Left ventricle myocardium inferior (tissue), 1 donor: ENCODE data around the gene DTYMK. TPM values are rescaled to one million over a fixed set of nuclear protein-coding genes. Genes with fewer than 3 reads are reported as not detected.

Experiments used
- DNase-seq: peaks from one replicate; pipeline ENCODE4 v3.0.0-alpha.2; 2020
- H3K27ac ChIP-seq: fragments of 200-600 bp; replicated peaks from 2 replicates; pipeline ENCODE4 v1.8.0; 2021
- H3K27me3 ChIP-seq: fragments of 200-600 bp; 2 replicates; pipeline ENCODE4 v1.8.0; 2021; ENCODE audit warnings: low read depth
- H3K36me3 ChIP-seq: fragments of 200-600 bp; 2 replicates; pipeline ENCODE4 v1.8.0; 2021
- H3K4me1 ChIP-seq: fragments of 200-600 bp; 2 replicates; pipeline ENCODE4 v1.8.0; 2021
- H3K4me3 ChIP-seq: fragments of 200-600 bp; 2 replicates; pipeline ENCODE4 v1.8.0; 2021; ENCODE audit warnings: mild to moderate bottlenecking, moderate library complexity
- H3K9me3 ChIP-seq: fragments of 200-600 bp; replicated peaks from 2 replicates; pipeline ENCODE4 v1.8.0; 2021
- CTCF ChIP-seq: fragments of 200-600 bp; IDR thresholded peaks from 2 replicates; pipeline ENCODE4 v1.8.0; 2021; ENCODE audit warnings: antibody characterized with exemption, mild to moderate bottlenecking, borderline replicate concordance
- intact Hi-C: fragments of 100-400 bp; cut with micrococcal nuclease; formaldehyde crosslinking; loops from one replicate; pipeline ENCODE4 v1.11.0; 2022
- long read RNA-seq: library from polyadenylated mRNA; unstranded; transcript quantifications from one replicate; pipeline ENCODE4 v2.0.0, GENCODE V29; 2021
- total RNA-seq: library from RNA; stranded (reverse); fragmentation: NEBNext Ultra II Directional; extraction: Animal tissue kit (Norgen Biotek cat#: 25700); gene quantifications from one replicate; pipeline ENCODE4 v1.2.1, GENCODE V29; 2021
- donor health status: DM: no; HTN: yes; CAD: no; lungs with severe emphysema.

Gene DTYMK
- total RNA-seq, result 10.6 TPM
- long read RNA-seq, transcript DTYMK-201 (5 exons, 1,232 nt), result major isoform, 11 of 23 reads
- long read RNA-seq, partial matches to known transcripts, result 8 of 23 reads
- long read RNA-seq, other reads (novel, unspliced or antisense), result 4 of 23 reads

GRCh38 chr2:241686650-241687425 is at the start of gene DTYMK:
TSS of gene DTYMK (minus strand) at chr2:241686815. CDS start at chr2:241686783, 32 bp downstream.
- intact Hi-C loops, result no loop called here
- Histone ChIP-seq H3K9me3 (no peaks in the 10 kb centered on the region), H3K27me3 (no peaks in the 10 kb centered on the region), H3K4me1 (peaks cover 42% of the 10 kb centered on the region), H3K4me3 (peak within 1 kb of the TSS; percentile 100), H3K27ac (peak within 1 kb of the TSS; percentile 96), H3K36me3 (peaks cover 19% of the 10 kb centered on the region)
- no peak for TF ChIP-seq CTCF
- DNase-seq, result peak; percentile 97

DNA sequence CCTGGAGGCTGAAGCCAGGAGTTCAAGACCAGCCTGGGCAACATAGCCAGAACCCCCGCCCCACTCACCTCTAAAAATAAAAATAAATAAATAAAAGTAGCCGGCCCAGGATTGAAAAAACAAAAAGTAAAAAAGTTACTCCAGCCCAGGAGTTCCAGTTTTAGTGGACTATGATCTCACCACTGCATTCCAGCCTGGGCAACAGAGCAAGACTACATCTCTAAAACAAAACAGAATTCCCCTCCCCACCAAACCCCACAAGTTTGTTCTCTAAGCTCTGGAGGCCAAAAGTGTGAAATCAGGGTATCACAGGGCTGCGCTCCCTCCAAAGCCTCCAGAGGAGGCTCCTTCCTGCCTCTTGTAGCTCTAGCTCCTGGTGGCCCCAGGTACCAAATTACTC is 49.5 kb upstream of the DTYMK start:
- Histone ChIP-seq H3K4me3 (no peak overlapping the region), H3K27me3 (no peaks in the 10 kb centered on the region), H3K4me1 (peaks cover 30% of the 10 kb centered on the region), H3K9me3 (no peaks in the 10 kb centered on the region), H3K36me3 (no peaks in the 10 kb centered on the region), H3K27ac (no peak overlapping the region)
- TF ChIP-seq CTCF, result no peak
- intact Hi-C loops, result no loop called here
- DNase-seq, result no peak

GRCh38 chr2:241734467-241735208 is 48.0 kb upstream of the DTYMK start, which contains the start of gene D2HGDH:
TSS of gene D2HGDH (plus strand) at chr2:241734630. CDS start at chr2:241735225, 595 bp downstream.
- no peaks in the 10 kb centered on the region for H3K9me3 ChIP-seq
- intact Hi-C loops, result no loop called here
- peak within 1 kb of the TSS; percentile 94 for H3K27ac ChIP-seq
- no peak for TF ChIP-seq CTCF
- H3K4me3 ChIP-seq, result peak within 1 kb of the TSS; percentile 85
- H3K4me1 ChIP-seq, result peaks cover 30% of the 10 kb centered on the region
- H3K27me3 ChIP-seq, result no peaks in the 10 kb centered on the region
- no peaks in the 10 kb centered on the region for H3K36me3 ChIP-seq
- peak; percentile 95 for DNase-seq

GRCh38 chr2:241734208-241734466 is 47.5 kb upstream of the DTYMK start:
- DNase-seq, result no peak
- H3K27me3 ChIP-seq, result no peaks in the 10 kb centered on the region
- H3K36me3 ChIP-seq, result no peaks in the 10 kb centered on the region
- peak overlapping the region; percentile 85 for H3K4me3 ChIP-seq
- H3K27ac ChIP-seq, result peak overlapping the region; percentile 94
- peaks cover 30% of the 10 kb centered on the region for H3K4me1 ChIP-seq
- intact Hi-C loops, result no loop called here
- H3K9me3 ChIP-seq, result no peaks in the 10 kb centered on the region
- peak; percentile 14 for TF ChIP-seq CTCF

DNA sequence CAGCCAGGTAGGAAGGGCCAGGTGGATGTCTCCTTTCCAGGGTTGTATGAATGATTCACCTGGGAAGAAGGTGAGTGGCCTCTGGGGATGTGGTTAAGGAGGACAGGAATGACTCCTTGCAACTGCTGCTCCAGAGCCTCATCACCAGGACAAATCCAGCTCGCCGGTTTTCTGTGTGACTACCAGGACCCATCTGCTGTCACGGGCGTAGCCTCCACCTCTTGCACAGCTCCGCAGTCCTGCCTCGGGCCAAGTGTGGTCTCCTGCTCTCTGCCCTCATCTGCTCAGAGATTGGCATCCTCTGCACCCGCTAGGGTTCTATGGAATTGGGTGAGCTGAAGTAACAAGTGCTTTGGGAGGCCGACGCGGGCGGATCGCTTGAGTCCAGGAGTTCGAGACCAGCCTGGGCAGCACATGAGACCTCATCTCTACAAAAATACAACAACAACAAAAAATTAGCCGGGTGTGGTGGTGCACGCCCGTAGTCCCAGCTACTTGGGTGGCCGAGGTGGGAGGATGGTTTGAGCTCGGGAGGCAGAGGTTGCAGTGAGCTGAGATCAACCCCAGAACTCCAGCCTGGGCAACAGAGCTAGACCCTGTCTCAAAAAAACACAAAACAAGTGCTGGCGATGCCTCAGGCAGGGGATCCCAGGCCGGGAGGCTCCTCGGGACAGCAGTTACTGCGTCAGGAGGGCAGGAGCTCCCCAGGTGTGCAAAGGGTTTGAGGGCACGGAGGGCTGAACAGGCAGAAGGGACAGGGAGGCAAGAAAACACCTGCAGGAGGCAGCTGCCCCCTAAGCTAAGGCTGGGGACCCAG is 47.0 kb upstream of the DTYMK start:
- intact Hi-C loops, result no loop called here
- TF ChIP-seq CTCF, result no peak
- DNase-seq, result no peak

More for the DNA sequence above, 47.0 kb upstream of the DTYMK start:
- Histone ChIP-seq H3K9me3 (no peaks in the 10 kb centered on the region), H3K36me3 (no peaks in the 10 kb centered on the region), H3K4me3 (peak overlapping the region; percentile 85), H3K27me3 (no peaks in the 10 kb centered on the region), H3K27ac (peak overlapping the region; percentile 94), H3K4me1 (peaks cover 30% of the 10 kb centered on the region)
